K562 (cell line): ENCODE results near the gene MAP3K14. TPM values are rescaled to one million over a fixed set of nuclear protein-coding genes. Genes with fewer than 3 reads are reported as not detected.

Experiments used
- CREB5 ChIP-seq: fragments of 250-450 bp; sonication (Bioruptor Pico); IDR thresholded peaks from 2 replicates; pipeline ENCODE4 v1.5.0; 2020; ENCODE audit warnings: mild to moderate bottlenecking
- CREM ChIP-seq: IDR thresholded peaks from 2 replicates; pipeline ENCODE4 v1.6.1; 2014; ENCODE audit warnings: antibody characterized with exemption, low read depth
- DDX20 ChIP-seq: fragments of 450-650 bp; IDR thresholded peaks from 2 replicates; pipeline ENCODE4 v1.6.1; 2016; ENCODE audit warnings: missing genetic modification characterization, low read depth, mild to moderate bottlenecking, missing compliant biosample characterization, moderate library complexity
- FOXK1 ChIP-seq: sonication (generic); formaldehyde crosslinking; IDR thresholded peaks from 2 replicates; pipeline ENCODE4 v1.8.0; 2022; ENCODE audit warnings: missing genetic modification reagents, mild to moderate bottlenecking, borderline replicate concordance
- KLF13 ChIP-seq: fragments of 450-650 bp; IDR thresholded peaks from 2 replicates; pipeline ENCODE4 v1.6.1; 2016; ENCODE audit warnings: missing genetic modification characterization, low read depth, mild to moderate bottlenecking, missing compliant biosample characterization, moderate library complexity, borderline replicate concordance
- RCOR1 ChIP-seq, 2 experiments: IDR thresholded peaks; 2 replicates each; pipeline ENCODE4 v1.6.1; 2012; ENCODE audit warnings: low read depth in 2 of 2, low read length in 2 of 2, borderline replicate concordance in 1 of 2, improper control_type of control experiment in 1 of 2
- REST ChIP-seq, 2 experiments: fragments of 450-650 bp; formaldehyde crosslinking in 1 of 2; IDR thresholded peaks; 2 replicates each; pipeline versions ENCODE4 v1.4.0 to v1.6.1; 2014 to 2020; ENCODE audit warnings: mild to moderate bottlenecking in 2 of 2, borderline replicate concordance in 1 of 2, low read depth in 1 of 2
- SFPQ ChIP-seq: fragments of 200-400 bp; formaldehyde crosslinking; IDR thresholded peaks from 2 replicates; pipeline ENCODE4 v1.6.1; 2017; ENCODE audit warnings: mild to moderate bottlenecking, low read depth, low read length, moderate library complexity
- SIN3B ChIP-seq: fragments of 450-650 bp; IDR thresholded peaks from 2 replicates; pipeline ENCODE4 v1.6.1; 2017; ENCODE audit warnings: low read depth, mild to moderate bottlenecking, moderate library complexity
- SIRT6 ChIP-seq: IDR thresholded peaks from one replicate; pipeline ENCODE4 v1.6.1; 2012; ENCODE audit warnings: low read depth, mild to moderate bottlenecking, control low read depth, inconsistent platforms, low read length, moderate library complexity
- SRSF3 ChIP-seq: fragments of 200-400 bp; formaldehyde crosslinking; IDR thresholded peaks from 2 replicates; pipeline ENCODE4 v1.6.1; 2016; ENCODE audit warnings: mild to moderate bottlenecking, low read length, moderate library complexity; ENCODE audit not compliant: insufficient read depth
- TFAP4 ChIP-seq: sonication (generic); formaldehyde crosslinking; IDR thresholded peaks from 2 replicates; pipeline ENCODE4 v1.8.0; 2022; ENCODE audit warnings: missing genetic modification reagents, mild to moderate bottlenecking, moderate library complexity, borderline replicate concordance
- TRIM24 ChIP-seq, 2 experiments: fragments of 450-650 bp; IDR thresholded peaks; 2 replicates each; pipeline ENCODE4 v1.6.1; 2016
- polyA plus RNA-seq, 8 experiments: library from polyadenylated mRNA; depleted of rRNA in 4 of 8; stranded (reverse) in 5 of 8; unstranded in 3 of 8; fragments of >200 nt; fragmentation: Nextera tagmentation in 2 of 8; fragmentation: Illumina TruSeq in 1 of 8; extraction: Ambion mirVana in 2 of 8; extraction: Trizol in 1 of 8; gene quantifications; 2 replicates each; pipeline versions ENCODE4 v1.2.1 to v1.2.3, GENCODE V29; 2011 to 2014; ENCODE audit warnings: inconsistent platforms in 1 of 8, missing spikeins in 1 of 8
- total RNA-seq, 7 experiments: library from RNA; depleted of rRNA in 6 of 7; stranded (reverse); fragments of >200 nt in 6 of 7; fragmentation: Illumina TruSeq in 2 of 7; extraction: Trizol in 2 of 7; gene quantifications; 2 replicates each; pipeline versions ENCODE4 v1.2.1 to v1.2.3, GENCODE V29; 2011 to 2021; ENCODE audit warnings: low replicate concordance in 1 of 7

Gene MAP3K14
- total and polyA plus RNA-seq, 9 of the 15 experiments (the other 6 are each of a cell fraction or from before 2014, with no cell fraction given): 0.45 to 8.7 (median 3.2) TPM

GRCh38 chr17:45218895-45219661 is 97.7 kb downstream of the MAP3K14 start (continued):
- TF ChIP-seq TRIM24 (IDR thresholded peaks at IDR 0.05) (no peak), KLF13 (tag) (no peak), TFAP4 (CRISPR knock-in tag) (0 out of 2 replicates have a peak, but pooled peaks have one; percentile 15), RCOR1 (IDR thresholded peaks at IDR 0.05; ENCODE audit: borderline replicate concordance in 1 of 2, low read depth in 2 of 2, low read length in 2 of 2) (peak in 1 of 2 experiments; percentile 68; a peak in 1 of 4 replicates), SFPQ (no peak), FOXK1 (CRISPR knock-in tag) (no peak), CREM (peak; percentile 62; the same call in 1 of the 2 replicates), REST (IDR thresholded peaks at IDR 0.05; ENCODE audit: borderline replicate concordance) (peak; percentile 91), REST (CRISPR knock-in tag; IDR thresholded peaks at IDR 0.05; ENCODE audit: low read depth) (no peak), SIRT6 (no peak), SIN3B (no peak), DDX20 (tag) (no peak), CREB5 (CRISPR knock-in tag) (no peak), SRSF3 (no peak)
